Activated T-helper 9 cell treated with anti-CD3 and anti-CD28 coated beads, Interleukin-2, amount 50 U/mL, for 16 hours (primary cell): Measurements from ENCODE around the gene CACNB1.

Source experiments
- DNase-seq: peaks from one replicate; pipeline ENCODE4 v3.0.0-alpha.2; 2020; ENCODE audit warnings: low read depth

CACNB1 gene

DNA sequence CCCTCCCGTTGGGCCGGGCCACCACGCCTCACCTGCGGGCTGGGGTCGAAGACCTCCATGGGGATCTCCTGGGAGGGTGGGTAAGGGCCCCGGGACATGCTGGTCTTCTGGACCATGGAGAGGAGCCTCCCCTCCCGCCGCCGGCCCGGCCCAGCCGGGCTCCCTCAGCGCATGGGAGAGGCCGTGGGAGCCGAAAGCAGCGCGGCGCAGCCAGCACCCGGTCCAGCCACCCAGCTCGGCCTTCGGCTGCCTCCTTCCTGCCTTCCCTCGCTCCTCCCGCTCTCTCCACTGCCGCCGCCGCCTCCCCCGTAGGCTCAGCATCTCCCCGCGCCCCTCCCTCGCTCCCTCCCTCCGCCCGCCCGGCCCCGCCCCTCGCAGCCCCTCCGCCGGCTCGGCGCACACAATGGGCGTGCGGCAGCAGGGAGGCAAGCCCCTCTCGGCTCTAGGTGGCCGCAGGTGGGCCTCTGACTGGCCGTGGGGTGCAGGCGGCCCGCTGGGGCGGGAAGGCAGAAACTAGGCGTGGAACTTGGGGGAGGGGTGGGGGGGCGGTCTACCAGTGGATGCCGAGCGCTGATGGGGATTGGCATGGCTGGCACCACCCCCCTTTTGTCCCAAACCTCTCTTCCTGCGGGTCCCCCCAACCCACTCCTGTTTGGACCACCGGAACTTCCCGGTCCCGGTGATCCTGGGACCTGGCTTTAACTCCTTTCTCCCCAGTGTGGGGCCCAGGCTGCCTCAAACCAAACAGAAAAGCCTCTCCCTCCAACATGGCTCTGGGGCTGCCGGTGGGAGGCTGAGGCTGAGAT, at the start of gene CACNB1:
TSS of gene CACNB1 (minus strand) at position 290 of the 806 bp plus-strand sequence. CDS start at position 116, 174 bp downstream.
- peak; percentile 56 for DNase-seq

DNA sequence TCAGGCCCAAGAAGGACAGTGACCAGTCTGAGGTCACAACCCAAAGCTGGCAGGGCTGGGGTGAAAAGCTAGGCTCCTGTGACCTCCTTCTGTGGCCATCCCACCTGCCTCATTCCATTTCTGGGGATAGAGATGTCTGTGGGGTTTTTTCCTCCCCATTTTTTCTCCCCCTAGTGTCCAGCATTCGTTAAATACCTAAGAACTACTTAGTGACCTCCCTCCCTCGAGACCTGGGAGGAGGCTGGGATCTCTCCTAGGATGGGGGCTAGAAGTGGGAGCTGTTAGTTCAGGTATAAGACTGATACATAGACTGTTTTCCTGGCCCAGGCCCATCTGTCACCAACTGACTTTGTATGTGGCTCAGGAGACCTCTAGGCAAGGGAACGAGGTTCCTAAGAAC, 48.8 kb upstream of the CACNB1 start:
- no peak for DNase-seq

DNA sequence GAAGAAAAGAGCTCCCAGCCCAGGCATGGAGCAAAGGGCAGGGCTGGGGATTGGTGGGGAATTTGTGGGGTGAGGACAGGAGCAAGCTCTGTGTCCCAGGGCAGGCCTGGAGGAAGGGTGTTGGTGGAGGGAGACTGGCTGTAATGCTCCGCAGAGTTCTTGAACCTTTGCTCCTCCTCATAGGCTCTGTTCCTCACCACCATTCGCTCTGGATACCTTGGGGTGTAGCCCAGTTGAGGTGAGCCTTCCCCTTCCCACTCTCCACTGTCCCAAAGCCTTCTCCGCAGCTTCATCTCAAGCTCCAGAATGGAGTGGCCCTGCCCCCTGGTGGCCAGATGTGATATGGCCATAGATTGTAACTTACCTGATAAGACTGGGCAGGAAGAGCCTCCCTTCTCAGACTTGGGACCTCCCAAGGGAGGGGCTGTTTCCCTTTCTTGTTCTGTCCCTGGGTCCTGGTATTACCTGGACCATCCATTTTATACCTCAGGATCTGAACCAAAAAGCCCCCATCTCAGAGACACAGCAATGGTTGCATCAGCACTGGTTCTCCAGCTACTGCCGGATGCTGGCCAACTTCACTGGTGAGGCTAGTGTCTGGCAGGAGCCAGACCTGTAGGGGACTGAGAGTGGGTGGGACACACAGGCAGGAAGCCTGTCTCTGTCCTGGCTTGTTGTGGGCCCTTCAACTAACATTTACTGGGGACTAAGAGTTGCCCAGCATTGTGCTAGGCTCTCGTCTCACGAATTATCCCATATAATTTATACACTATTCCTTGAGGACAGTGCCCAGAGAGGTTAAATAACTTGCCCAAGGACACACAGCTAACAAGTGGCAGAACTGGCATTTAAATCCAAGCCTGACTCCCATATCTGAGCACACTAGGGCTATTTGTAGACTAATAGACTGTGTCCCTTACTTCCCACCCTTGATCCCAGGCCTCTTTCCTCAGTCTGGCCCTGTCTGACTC, 47.4 kb upstream of the CACNB1 start:
- DNase-seq = peak; percentile 76

DNA sequence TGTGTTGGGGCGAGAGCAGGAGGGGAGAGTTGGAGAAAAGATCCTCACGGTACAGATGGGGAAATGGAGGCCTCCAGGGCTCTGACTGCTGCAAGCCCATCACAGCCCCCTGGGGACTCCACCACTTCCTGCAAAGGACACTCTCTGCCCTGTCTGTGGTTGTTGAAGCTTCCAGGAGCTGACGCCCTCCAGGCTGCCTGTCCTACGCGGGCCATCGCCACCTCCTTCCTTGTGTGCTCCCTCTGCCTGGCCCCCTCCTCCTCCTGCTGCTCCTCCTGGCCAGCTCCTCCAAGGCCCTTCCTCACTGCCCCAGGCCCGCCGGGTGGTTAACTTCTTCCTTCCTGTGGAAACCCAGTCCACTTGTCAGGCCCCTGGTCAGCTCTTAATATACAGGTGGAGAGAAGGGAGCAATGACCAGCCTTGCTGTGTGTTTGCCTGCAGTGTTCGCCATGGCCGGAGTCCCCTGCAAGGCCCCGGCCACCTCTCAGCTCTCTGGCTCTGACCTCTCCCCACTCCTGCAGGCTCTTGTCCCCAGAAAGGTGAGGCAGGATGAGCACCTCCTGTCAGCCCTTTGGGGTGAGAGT, 46.6 kb upstream of the CACNB1 start:
- no peak for DNase-seq

DNA sequence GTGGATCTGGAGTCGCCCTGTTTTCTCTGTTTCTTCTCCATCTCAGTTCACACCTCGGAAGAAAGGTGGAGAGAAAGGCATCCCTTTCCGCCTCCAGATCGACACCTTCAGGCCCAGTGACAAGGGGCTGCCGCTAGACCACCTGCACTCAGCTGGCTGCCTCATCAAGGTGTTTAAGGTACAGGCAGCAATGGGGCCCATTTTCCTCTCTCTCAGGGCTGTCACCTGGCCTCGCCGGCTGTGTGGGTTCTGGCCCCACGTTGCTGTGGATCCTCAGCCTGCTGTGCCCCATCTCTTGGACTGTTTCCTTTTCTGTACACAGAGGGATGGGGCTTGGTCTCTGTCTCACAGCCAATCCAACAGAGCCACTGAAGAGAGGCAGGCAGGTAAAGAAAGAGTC, 45.7 kb upstream of the CACNB1 start:
- DNase-seq = no peak

DNA sequence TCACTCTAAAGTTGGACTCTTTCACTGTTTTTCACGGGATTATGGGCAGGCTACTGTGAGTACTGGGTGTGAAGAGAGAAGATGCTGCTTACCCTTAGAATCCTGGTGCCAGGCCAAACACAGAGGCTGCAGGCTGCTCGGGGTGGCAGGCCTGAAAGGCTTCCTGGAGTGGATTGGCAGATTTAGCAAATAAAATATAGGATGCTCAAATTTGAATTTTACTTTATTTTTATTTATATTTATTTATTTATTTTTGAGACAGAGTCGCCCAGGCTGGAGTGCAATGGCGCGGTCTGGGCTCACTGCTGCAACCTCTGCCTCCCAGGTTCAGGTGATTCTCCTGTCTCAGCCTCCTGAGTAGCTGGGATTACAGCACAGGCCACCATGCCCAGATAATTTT, 43.2 kb upstream of the CACNB1 start:
- DNase-seq = no peak

DNA sequence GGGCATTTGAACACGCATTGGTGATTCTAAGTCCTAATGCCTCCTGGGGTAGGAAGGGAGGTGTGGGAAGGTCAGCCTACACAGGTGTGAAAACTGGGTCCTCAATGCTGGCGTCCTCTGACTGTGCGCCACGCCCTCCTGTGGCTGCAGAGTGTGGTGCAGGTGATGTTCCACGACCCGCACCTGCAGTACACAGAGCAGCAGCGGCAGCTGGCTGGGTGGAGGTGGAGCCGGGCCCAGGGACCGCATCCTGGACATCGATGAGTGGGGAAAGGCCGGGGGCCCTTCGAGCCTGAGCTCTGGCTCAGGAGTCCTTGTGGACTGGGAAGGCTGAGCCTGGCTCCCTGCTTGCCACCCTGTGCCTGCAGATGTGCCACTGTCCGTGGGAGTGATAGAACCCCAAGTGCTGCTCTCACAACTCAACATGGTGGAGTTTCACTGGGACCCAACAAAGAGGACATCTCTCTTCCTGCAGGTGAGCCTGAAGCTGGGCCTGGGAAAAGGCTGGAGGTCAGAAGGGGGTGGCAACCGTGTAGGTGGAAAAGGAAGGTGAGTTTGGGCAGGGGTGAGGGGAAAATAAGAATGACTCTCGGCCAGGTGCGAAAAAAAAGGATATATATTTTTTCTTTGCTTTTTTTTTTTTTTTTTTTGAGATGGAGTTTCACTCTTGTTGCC, 42.3 kb upstream of the CACNB1 start:
- peak; percentile 47 for DNase-seq

DNA sequence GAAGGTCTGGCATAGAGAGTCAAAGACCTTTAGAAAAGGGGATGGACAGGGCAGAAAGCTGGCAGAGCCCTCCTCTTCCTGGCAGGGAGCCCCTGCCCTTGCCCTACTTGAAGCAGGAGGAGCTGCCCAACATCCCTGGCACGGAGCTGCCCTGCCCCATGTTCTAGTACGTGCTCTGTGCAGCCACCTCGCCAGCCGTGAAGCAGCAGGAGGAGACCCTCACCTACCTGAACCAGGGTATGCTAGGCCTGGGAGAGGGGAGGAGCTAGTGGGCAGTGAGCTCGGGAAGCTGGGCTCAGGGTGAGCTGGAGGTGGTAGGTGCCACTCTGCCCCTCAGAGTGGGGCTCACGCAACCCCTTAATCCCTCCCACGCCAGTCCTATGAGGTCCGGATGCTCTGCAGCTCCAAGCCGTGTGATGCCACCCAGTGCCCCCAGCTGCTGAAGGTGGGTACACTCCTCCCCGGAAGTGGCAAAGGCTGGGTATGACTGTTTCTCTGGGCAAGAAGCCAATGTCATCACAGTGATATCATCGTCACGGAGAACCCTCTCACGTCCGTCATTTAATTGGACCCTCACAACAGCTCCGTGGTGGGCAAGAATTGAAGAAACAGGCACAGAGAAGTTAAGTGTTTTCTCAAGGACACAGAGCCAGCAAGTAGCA, 41.0 kb upstream of the CACNB1 start:
- peak; percentile 53 for DNase-seq

DNA sequence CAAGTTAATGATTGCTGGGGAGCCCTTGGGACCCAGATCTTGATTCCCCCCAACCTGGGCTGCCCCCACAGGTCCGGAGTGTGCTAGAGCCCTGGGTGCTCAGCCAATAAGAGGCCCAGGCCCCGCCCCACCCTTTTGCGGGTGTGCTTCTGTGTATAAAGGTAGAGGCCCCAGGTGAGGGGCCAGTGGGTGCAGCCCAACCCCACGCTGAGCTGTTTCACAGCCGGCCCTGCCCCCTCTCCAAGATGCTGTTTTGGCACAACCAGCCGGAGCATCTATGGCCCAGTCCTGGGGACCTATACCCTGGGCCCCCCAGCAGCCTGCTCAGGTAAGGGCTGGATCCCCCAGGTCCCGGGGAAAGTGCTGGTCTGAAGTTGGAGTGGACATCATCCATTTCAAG, 40.1 kb upstream of the CACNB1 start:
- DNase-seq = no peak

DNA sequence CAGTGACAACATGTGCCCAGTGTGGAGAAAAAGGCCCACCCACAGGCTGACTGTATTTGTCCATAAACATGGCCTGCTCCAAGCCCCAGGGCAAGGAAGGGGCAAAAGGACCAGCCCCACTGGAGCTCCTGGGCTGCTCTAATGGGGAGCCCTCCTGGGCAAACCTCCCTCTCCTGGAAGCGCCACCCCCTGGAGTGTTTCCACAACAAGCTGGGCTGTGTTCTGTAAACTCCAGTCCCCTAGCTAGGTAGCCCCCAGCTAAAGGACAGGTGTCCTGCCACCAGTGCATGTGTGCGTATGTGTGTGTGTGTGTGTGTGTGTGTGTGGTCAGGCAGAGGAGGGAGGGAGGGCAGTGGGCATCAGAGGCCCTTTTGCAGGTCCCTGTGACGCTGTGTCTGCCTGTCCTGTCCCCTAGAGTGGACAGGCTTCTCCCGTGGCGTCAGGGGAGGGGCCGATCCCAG, 39.5 kb upstream of the CACNB1 start:
- DNase-seq = no peak

DNA sequence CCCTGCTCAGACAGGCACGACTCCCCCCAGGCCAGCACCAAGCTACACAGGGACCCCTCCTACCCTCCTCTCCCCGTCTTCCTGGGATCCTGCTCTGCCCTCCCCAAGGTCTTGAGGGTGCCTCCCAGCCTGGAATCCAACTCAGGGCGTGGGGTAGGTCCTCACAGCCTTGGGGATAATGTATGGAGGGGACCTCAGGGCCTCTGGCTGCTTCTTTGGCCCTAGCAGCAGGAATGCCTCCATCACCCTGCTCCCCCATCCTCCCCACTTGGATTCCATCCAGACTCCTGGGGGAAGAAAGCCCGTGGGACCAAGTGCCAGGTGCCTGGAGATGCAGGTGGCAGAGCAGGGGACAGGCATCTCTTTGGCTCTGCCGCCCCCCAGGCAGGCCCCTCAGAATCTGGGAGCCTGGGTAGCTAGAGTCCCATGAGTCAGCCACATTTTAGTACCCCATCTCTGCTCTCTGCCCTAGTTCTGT, 39.0 kb upstream of the CACNB1 start:
- DNase-seq = no peak

DNA sequence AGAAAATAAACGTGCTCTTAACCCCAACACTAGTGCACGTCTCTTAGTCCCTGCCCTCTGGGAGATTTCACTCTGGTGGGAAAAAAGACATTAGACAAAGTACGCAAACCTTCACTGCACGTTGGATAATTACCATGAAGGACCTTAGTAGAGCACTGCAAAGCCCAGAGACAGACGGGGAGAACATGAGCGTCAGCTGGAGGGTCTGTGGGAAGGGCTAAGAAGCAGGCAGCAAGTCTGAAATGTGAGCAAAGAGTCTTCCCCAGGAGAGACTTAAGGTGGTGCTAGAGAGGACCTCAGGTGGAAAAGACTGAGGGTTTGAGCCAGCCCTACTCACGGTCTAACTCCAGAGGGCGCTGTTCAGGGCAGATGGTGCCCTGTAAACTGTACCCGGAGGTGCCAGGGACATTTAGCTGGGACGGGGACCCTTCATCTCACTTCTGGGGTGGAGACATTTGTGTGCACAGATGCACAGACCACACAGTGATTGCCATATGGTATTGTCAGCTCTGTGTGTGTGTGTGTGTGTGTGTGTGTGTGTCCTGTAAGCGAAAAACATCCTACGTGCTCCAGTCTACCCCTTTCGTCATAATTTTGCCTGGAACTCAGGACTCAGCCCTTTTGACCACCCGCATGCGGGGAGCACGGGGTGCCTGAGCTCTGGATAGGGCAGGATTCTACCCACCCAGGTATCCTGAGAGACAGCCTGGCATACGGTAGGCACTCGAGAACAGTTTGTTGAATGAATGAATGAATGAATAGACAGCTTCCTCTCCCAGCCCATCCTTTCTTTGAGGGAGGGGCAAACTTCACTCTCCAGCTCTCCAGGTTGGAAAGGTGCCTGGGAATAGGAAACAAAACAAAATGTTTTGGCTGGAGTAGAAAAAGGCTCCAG, 38.3 kb upstream of the CACNB1 start:
- no peak for DNase-seq

DNA sequence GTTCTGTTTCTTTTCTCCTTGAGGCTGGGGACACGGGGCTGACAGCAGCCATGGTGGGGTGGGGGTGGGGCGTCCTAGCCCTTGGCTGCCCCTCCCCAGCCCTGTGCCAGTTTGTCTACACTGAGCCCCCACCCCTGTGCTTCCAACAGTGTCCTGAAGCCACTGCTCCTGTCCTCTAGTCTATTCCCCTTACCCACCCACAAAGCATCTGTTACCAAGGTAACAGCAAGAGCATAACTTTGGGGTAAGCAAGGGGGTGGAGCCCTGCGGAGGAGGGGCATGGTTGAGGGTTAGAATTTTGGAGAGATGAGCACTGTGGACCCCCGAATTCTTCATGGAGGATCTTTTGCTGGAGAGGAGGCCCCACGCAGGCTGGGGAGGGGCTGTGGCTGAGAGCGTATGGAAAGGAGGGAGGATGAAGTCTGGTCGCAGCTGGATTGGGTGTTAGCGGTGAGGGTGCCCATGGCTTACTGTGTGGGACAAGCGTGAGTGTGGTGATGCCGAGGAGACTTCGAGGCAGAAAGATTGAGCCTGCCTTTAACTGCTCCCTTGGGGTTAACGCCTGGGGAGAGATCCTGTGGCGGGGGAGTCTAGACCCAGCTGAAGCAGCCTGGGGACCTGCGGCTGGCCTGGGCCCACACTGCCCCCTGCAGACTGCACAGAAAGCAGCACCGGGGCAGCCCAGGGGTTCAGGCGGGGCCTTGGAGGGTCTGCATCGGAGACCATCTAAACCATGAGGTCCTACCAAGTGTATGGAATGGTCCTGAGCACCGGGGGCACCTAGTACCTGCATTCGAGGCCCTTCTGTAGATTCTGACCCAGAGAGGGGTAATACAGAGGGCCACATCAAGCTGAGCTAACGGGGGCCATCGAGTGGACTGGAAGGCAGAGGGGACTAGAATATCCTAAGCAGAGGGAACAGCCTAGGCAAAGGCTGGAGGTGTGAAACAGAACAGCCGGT, 34.4 kb upstream of the CACNB1 start:
- DNase-seq = peak; percentile 36

DNA sequence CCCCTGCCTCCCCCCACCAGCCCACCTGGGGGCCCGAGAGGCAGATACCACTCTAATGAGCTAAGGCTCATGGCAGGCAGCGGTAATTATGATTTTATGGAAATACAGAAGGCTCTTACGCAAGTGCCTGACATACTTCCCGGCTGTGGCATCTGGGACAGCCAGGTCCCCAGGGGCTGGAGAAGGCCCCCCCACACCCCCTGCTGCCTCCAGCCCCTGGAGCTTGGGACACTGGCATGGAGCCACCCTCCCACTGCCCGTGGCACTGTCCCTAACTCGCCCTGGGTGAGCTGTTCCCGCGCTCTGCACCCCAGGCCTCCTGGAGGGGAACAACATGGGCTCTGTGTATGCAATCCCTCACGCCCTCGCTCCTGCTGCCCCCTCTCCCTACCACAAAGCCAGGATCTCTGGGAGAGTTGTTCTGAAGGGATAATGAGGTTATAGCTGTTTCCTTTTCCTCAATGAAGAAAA, 33.7 kb upstream of the CACNB1 start:
- DNase-seq = no peak

DNA sequence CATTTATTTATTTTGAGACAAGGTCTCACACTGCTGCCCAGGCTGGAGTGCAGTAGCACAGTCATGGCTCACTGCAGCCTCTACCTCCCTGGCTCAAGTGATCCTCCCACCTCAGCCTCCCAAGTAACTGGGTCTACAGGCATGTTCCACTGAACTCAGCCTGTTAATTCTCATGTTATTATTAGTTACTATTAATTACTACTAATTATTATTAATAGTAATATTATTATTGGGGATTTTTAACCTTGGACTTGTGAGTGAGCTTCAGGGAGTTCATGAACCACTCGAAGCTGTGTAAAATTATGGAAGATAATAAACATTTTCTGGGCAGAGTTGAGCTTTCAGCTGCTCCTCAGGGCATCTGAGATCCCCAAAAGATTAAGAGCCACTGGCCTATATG, 32.9 kb upstream of the CACNB1 start:
- no peak for DNase-seq

DNA sequence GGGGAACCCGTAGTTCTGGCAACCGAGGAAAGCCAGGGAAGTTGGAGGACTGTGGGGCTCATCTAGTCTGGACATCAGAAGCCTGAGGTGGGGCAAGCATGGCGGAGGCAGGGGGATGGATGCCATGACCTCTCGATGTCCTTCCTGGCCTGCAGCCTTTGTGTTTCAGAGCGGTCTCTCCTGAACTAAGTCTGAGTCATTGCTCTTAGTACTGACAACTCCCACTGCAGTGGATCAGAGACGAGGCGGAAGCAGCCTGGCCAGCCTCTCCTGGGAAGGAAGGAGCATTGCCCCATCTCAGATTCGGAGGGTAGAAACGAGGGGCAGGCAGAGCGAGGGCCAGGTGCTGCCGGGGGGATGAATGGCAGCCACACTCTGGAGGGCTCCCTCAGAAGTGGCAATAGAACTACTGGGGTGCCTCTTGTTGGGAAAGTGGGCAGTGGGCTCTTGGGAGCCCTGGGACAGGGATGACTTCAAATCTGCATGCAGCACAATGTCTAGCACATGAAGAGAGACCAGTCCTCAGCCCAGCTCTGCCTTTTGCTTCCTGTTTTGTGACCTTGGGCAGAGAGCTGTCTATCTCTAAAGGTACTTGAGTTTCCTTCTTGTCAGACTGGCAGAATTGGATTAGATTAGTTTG, 31.9 kb upstream of the CACNB1 start:
- no peak for DNase-seq

DNA sequence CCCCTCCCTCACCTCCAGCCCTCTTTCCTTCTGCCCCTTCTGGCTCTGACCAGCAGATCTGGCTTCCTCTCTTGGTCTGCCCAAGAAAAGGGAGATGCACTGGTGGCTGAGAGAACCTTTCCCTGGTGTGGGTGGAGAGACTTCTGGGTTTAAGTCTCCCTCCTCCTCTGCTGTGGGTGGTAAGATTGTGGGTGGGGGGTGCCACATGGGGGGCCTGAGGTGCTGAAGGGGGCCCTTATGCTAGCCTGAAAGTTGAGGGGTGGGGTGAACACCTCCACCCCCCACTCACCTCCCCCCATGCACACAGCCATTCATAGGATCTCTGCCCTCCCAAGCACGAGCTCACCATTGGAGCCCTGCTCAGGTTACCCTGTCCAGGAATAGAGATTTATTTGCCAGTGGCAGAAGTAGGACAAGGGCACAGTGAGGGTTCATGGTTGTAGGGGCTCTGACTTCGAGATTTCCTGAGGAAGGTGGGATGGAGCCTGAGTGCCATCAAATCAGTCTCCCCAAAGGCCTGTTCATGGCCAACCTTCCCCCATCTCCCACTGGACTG, 30.0 kb upstream of the CACNB1 start:
- no peak for DNase-seq
